Pancreas (tissue), 10 donors: Measurements from ENCODE around the gene KCTD12. TPM values are rescaled to one million over a fixed set of nuclear protein-coding genes. Genes with fewer than 3 reads are reported as not detected.
A peak's percentile ranks its signal among the peaks of the same experiment; 100 is the strongest.
"Not testable (repeated sequence)": the region's sequence is repeated elsewhere in the genome, so short reads cannot be mapped to it uniquely, and the experiment has no call there.

ENCODE experiments used
- ATAC-seq, 4 donors: fragments of 200-7000 bp; cut with Tn5 transposase; one replicate each; pipeline versions ENCODE4 v1.8.0 to v1.9.1; 2020; ENCODE audit warnings: mild to moderate bottlenecking in 4 of 4, moderate library complexity in 4 of 4
- DNase-seq, 6 donors: peaks; one replicate each; pipeline ENCODE4 v3.0.0-alpha.2; 2020
- FAIRE-seq: peaks from 2 replicates; lab custom pipeline; 2012; peaks lifted over from hg19 to GRCh38; lab: Jason Lieb, UNC
- H3K27ac ChIP-seq, 4 donors: fragments of 200-600 bp; sonication (generic); 1 replicate in 3 of 4; 2 replicates in 1 of 4; pipeline versions ENCODE4 v1.5.0 to v1.8.0; 2020
- H3K27me3 ChIP-seq, 4 donors: fragments of 200-600 bp; one replicate each; pipeline ENCODE4 v1.8.0; 2021
- H3K36me3 ChIP-seq, 3 donors: fragments of 200-600 bp; sonication (generic) in 1 of 3; one replicate each; pipeline versions ENCODE4 v1.5.0 to v1.8.0; 2020 to 2021
- H3K4me1 ChIP-seq, 3 donors: fragments of 200-600 bp; one replicate each; pipeline ENCODE4 v1.8.0; 2021
- H3K4me3 ChIP-seq, 4 donors: fragments of 200-600 bp; sonication (generic) in 2 of 4; one replicate each; pipeline versions ENCODE4 v1.5.0 to v1.8.0; 2020 to 2021
- H3K9me3 ChIP-seq, 4 donors: fragments of 200-600 bp; one replicate each; pipeline ENCODE4 v1.8.0; 2021
- WGBS, 2 donors: extraction: QIAGEN DNeasy Blood & Tissue Kit; methylation state at CpG; one replicate each; pipeline ENCODE4 v1.1.7; 2013; 5-methylcytosine and 5-hydroxymethylcytosine counted together
- intact Hi-C, 3 donors: fragments of 100-400 bp; cut with DNase I; formaldehyde crosslinking; loops; one replicate each; pipeline versions ENCODE4 v1.11.1 to v1.14.2; 2022
- polyA plus RNA-seq, 2 donors: library from polyadenylated mRNA; stranded (reverse); fragments of 200-250 nt; gene quantifications; one replicate each; pipeline ENCODE4 v1.2.3, GENCODE V29; 2013
- total RNA-seq, 6 donors: library from RNA; stranded (reverse); fragmentation: NEBNext Ultra II Directional in 4 of 6; extraction: Animal tissue kit (Norgen Biotek cat#: 25700) in 4 of 6; gene quantifications; one replicate each; pipeline versions ENCODE4 v1.2.1 to v1.2.4, GENCODE V29; 2021 to 2023
- TF ChIP-seq, protein P1 (sequence below), 4 donors: fragments of 200-600 bp; sonication (generic) in 3 of 4; IDR thresholded peaks; one replicate each; pipeline versions ENCODE4 v1.5.0 to v1.8.0; 2021; ENCODE audit warnings: antibody characterized with exemption in 4 of 4
- donor health status: healthy with polysubstance abuse.
- donor health status: DM: no; HTN: no; CAD: no; lungs with moderate emphysema.
- donor health status: DM: no; HTN: no; CAD: no.
- donor health status: control.
- donor health status: control.
- donor health status: Bipolar disorder and iron deficiency.
- donor health status: DM: yes; HTN: yes; CAD: no.
- donor health status: DM: no; HTN: no; CAD: no.
- donor health status: DM: no; HTN: no; CAD: no.
- donor health status: DM: yes; HTN: yes; CAD: no.

KCTD12 gene
- total and polyA plus RNA-seq, 8 donors, result 6.3 to 46.1 (median 14.8) TPM

DNA sequence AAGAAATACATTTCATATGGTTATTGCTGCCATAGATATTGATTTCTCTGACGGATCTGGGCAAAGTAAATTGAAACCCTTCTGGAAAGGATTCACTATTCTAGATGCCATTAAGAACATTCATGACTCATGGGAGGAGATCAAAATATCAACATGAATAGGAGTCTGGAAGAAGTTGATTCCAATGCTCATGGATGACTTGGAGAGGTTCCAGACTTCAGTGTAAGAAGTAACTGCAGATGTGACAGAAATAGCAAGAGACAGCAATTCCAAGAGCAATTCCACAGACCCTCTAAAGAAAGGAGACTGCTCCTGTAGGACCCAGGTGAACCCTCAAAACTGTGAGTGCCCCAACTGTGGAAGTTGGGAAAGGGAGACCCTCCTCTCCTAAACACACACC lies 30.9 kb upstream of the KCTD12 start:
- DNase-seq (no peak), FAIRE-seq (no peak), ATAC-seq (no peak)
- no peak overlapping the region for H3K4me3 ChIP-seq
- 30 to 35% methylated on average over 1 of the region's 1 CpG for WGBS, 2 donors
- H3K4me1 ChIP-seq, result no peaks in the 10 kb centered on the region
- H3K9me3 ChIP-seq, result no peaks in the 10 kb centered on the region
- intact Hi-C loops, result no loop called here
- no peak overlapping the region for H3K27ac ChIP-seq
- H3K27me3 ChIP-seq, result no peaks in the 10 kb centered on the region
- TF ChIP-seq, protein P1, sequence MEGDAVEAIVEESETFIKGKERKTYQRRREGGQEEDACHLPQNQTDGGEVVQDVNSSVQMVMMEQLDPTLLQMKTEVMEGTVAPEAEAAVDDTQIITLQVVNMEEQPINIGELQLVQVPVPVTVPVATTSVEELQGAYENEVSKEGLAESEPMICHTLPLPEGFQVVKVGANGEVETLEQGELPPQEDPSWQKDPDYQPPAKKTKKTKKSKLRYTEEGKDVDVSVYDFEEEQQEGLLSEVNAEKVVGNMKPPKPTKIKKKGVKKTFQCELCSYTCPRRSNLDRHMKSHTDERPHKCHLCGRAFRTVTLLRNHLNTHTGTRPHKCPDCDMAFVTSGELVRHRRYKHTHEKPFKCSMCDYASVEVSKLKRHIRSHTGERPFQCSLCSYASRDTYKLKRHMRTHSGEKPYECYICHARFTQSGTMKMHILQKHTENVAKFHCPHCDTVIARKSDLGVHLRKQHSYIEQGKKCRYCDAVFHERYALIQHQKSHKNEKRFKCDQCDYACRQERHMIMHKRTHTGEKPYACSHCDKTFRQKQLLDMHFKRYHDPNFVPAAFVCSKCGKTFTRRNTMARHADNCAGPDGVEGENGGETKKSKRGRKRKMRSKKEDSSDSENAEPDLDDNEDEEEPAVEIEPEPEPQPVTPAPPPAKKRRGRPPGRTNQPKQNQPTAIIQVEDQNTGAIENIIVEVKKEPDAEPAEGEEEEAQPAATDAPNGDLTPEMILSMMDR (IDR thresholded peaks at IDR 0.05), result no peak
- H3K36me3 ChIP-seq, result no peaks in the 10 kb centered on the region

DNA sequence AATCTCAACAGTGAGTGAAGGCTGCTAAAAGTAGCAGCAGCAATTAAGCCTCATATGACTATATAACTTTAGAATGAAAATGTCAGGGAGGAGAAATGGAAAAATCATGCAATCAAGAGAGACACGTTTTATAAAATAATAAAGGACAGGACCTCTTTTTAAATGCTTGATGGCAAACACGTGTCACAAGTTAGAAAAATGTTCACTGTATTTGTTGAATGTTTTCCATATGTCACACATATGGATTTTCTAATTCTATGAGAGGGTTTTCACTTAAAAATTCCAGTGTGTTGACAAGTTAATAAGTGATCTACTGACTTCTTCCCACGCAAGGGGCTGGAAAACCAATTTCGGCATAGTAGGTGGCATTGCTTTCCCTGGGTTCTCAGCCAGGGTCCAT lies 27.7 kb upstream of the KCTD12 start:
- FAIRE-seq, result no peak
- Histone ChIP-seq H3K27ac (no peak overlapping the region), H3K4me1 (no peaks in the 10 kb centered on the region), H3K9me3 (no peaks in the 10 kb centered on the region), H3K36me3 (no peaks in the 10 kb centered on the region), H3K4me3 (no peak overlapping the region), H3K27me3 (no peaks in the 10 kb centered on the region)
- TF ChIP-seq, protein P1 (IDR thresholded peaks at IDR 0.05), result no peak
- intact Hi-C loops, result no loop called here
- 49 to 56% methylated on average over 4 of the region's 4 CpGs for WGBS, 2 donors
- ATAC-seq, result no peak
- DNase-seq, result no peak

- H3K27ac ChIP-seq, result no peak overlapping the region
- no peaks in the 10 kb centered on the region for H3K27me3 ChIP-seq
- FAIRE-seq (no peak), DNase-seq (no peak), ATAC-seq (no peak)
- WGBS, 2 donors, result 79 to 86% methylated on average over 3 of the region's 3 CpGs
- H3K4me1 ChIP-seq, result no peaks in the 10 kb centered on the region
- no peaks in the 10 kb centered on the region for H3K9me3 ChIP-seq
- intact Hi-C loops, result no loop called here
- TF ChIP-seq, protein P1 (IDR thresholded peaks at IDR 0.05), result no peak
- no peak overlapping the region for H3K4me3 ChIP-seq
- no peaks in the 10 kb centered on the region for H3K36me3 ChIP-seq
Measured at GRCh38 chr13:76912476-76912875, 26.3 kb upstream of the KCTD12 start.

DNA sequence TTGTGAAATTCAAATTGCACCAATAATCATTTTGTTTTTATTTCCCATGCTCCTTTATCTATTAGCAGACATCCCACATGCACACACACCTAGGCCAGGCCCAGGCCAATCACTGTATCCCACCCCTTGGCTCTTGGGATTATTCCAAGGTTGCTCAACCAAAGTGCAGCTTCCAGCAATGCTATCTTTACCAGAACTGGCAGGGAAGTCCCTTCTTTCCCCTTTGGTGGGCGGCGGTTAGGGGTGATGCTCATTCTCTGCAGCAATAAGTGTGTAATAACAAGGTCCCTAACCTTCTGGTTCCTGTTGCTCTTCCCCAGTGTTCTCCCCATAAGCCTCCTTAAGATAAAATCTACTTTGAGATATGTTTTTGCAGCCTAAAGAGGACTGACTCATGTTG lies 18.3 kb upstream of the KCTD12 start:
- DNase-seq (no peak), FAIRE-seq (no peak), ATAC-seq (no peak)
- H3K9me3 ChIP-seq, result no peaks in the 10 kb centered on the region
- no peaks in the 10 kb centered on the region for H3K36me3 ChIP-seq
- H3K4me3 ChIP-seq, result no peak overlapping the region
- 35 to 46% methylated on average over 2 of the region's 2 CpGs for WGBS, 2 donors
- H3K4me1 ChIP-seq, result no peaks in the 10 kb centered on the region
- no peak overlapping the region for H3K27ac ChIP-seq
- H3K27me3 ChIP-seq, result peaks cover 0 to 5% (median 0%) of the 10 kb centered on the region in 4 donors
- TF ChIP-seq, protein P1 (IDR thresholded peaks at IDR 0.05), result no peak
- intact Hi-C loops, result loop anchor here in 2 of 3 donors (10.0 kb wide), 1 partner anchor 1030 kb away; no protein-coding TSS in a partner anchor

DNA sequence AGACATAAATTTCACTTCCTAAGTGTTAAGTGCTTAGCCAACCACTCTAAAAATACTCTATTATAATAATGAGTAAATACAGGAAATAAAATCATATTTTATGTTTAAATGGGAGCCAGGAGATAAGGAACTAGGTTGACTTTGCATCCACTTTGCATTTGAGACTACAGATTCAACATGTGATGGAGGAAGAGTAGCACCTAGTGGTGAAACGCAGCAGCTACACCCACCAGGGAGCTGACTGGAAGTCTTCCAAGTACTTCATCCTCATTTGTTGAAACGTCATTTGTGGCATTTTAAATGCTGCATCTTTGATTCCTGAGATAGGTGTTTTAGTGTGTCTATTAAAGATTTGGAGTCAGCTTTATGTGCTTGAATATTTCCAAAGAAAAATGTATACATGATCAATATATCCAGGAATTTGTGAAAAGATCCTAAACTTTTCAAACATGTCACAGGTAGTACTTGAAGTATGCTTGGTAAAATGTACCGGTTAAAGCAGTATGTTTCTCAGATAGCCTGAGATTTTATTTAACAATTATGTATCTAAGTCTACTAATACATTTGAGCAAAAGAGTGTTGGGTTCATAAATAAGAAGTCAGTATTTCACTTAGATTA lies 17.4 kb upstream of the KCTD12 start:
- TF ChIP-seq, protein P1 (IDR thresholded peaks at IDR 0.05), result peak; percentile 88 to 97 (median 96)
- FAIRE-seq (peak; percentile 85), ATAC-seq (peak; percentile 80 to 99 (median 94)), DNase-seq (peak in 5 of 6 donors; percentile 24 to 67 (median 45))
- Histone ChIP-seq H3K4me1 (no peaks in the 10 kb centered on the region), H3K27ac (no peak overlapping the region), H3K27me3 (peaks cover 0 to 5% (median 0%) of the 10 kb centered on the region in 4 donors), H3K36me3 (no peaks in the 10 kb centered on the region), H3K4me3 (no peak overlapping the region), H3K9me3 (no peaks in the 10 kb centered on the region)
- 14 to 21% methylated on average over 3 of the region's 3 CpGs for WGBS, 2 donors
- intact Hi-C loops, result loop anchor here in 2 of 3 donors (10.0 kb wide), 1 partner anchor 1029 kb away; no protein-coding TSS in a partner anchor

- H3K36me3 ChIP-seq, intact Hi-C loops, H3K4me1 ChIP-seq, DNase-seq, H3K4me3 ChIP-seq, ATAC-seq, FAIRE-seq, H3K9me3 ChIP-seq, H3K27me3 ChIP-seq, H3K27ac ChIP-seq: not testable (repeated sequence)
- 84 to 94% methylated on average over 4 of the region's 4 CpGs for WGBS, 2 donors
Measured at GRCh38 chr13:76899066-76899465, 12.9 kb upstream of the KCTD12 start.

DNA sequence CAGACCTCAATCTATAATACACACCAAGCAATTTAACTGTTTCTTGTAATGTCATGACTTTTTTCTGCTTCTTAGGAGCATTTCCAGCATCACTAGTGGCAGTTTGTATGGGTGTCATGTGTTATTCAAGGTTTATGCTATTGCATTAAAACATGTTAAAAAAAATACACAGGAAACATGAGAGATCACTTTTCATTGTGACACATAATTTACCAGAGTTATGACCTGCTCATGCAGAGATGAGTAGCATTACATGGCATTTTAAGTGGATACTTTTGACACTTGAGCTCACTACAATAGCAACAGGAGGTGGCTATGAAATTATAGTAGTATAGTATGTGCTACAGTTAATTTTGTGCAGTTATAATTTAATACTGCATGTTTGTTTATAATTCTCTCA lies 11.0 kb upstream of the KCTD12 start:
- DNase-seq, H3K4me3 ChIP-seq, H3K27ac ChIP-seq, FAIRE-seq, H3K9me3 ChIP-seq, intact Hi-C loops, ATAC-seq, H3K36me3 ChIP-seq, H3K27me3 ChIP-seq, H3K4me1 ChIP-seq: not testable (repeated sequence)
